ENCODE data around the gene PARD3.

The PARD3 gene

GRCh38 chr10:34172936-34173533 is 642.1 kb downstream of the PARD3 start:
- peak; percentile 86 for DNase-seq

GRCh38 chr10:34171957-34172527 is 643.1 kb downstream of the PARD3 start:
- peak; percentile 96 for DNase-seq

GRCh38 chr10:34169677-34170076 is 645.4 kb downstream of the PARD3 start:
- no peak for DNase-seq

GRCh38 chr10:34169131-34169530 is 646.0 kb downstream of the PARD3 start:
- no peak for DNase-seq

- DNase-seq = no peak
These were observed 646.7 kb downstream of the PARD3 start for GRCh38 chr10:34168439-34168838.

- no peak for DNase-seq
These were observed 648.3 kb downstream of the PARD3 start for GRCh38 chr10:34166823-34167222.

GRCh38 chr10:34166354-34166753 is 648.7 kb downstream of the PARD3 start:
- DNase-seq = no peak

- DNase-seq = no peak
These were observed 651.1 kb downstream of the PARD3 start for GRCh38 chr10:34164029-34164428.

GRCh38 chr10:34163075-34163905 is 651.8 kb downstream of the PARD3 start:
- peak; percentile 32 for DNase-seq

GRCh38 chr10:34161777-34162370 is 653.2 kb downstream of the PARD3 start:
- no peak for DNase-seq

GRCh38 chr10:34160595-34160994 is 654.5 kb downstream of the PARD3 start:
- no peak for DNase-seq

GRCh38 chr10:34157501-34157900 is 657.6 kb downstream of the PARD3 start:
- DNase-seq = peak; percentile 40

GRCh38 chr10:34156781-34157425 is 658.2 kb downstream of the PARD3 start:
- peak; percentile 39 for DNase-seq

GRCh38 chr10:34155812-34156211 is 659.3 kb downstream of the PARD3 start:
- no peak for DNase-seq

GRCh38 chr10:34154383-34154900 is 660.7 kb downstream of the PARD3 start:
- DNase-seq = no peak

GRCh38 chr10:34153663-34154382 is 661.3 kb downstream of the PARD3 start:
- DNase-seq = no peak

- no peak for DNase-seq
These were observed 662.7 kb downstream of the PARD3 start for GRCh38 chr10:34152434-34152833.

- DNase-seq = no peak
These were observed 663.2 kb downstream of the PARD3 start for GRCh38 chr10:34151931-34152330.

GRCh38 chr10:34151481-34151880 is 663.6 kb downstream of the PARD3 start:
- DNase-seq = no peak

- no peak for DNase-seq
These were observed 665.0 kb downstream of the PARD3 start for GRCh38 chr10:34150103-34150502.

GRCh38 chr10:34148305-34148657 is 666.8 kb downstream of the PARD3 start:
- no peak for DNase-seq

All from fibroblast of skin of abdomen (primary cell).